Parathyroid adenoma (tissue), 2 donors: ENCODE results near the gene IP6K1.

Experiments
- H2AFZ ChIP-seq: fragments of 300-600 bp; sonication (generic); one replicate; pipeline ENCODE4 v1.7.0; 2017; ENCODE audit warnings: antibody characterized with exemption, mild to moderate bottlenecking
- H3K27ac ChIP-seq: fragments of 300-600 bp; sonication (generic); one replicate; pipeline ENCODE4 v1.7.0; 2017
- H3K27me3 ChIP-seq: fragments of 300-600 bp; sonication (generic); one replicate; pipeline ENCODE4 v1.7.0; 2017; ENCODE audit warnings: low read length; ENCODE audit not compliant: control insufficient read depth, insufficient read depth
- H3K36me3 ChIP-seq: fragments of 300-600 bp; sonication (generic); one replicate; pipeline ENCODE4 v1.7.0; 2017; ENCODE audit warnings: low read length; ENCODE audit not compliant: control insufficient read depth, insufficient read depth
- H3K4me1 ChIP-seq: fragments of 300-600 bp; sonication (generic); one replicate; pipeline ENCODE4 v1.7.0; 2017; ENCODE audit warnings: control low read depth
- H3K4me2 ChIP-seq: fragments of 300-600 bp; sonication (generic); one replicate; pipeline ENCODE4 v1.7.0; 2017; ENCODE audit warnings: low read length
- H3K4me3 ChIP-seq: fragments of 300-600 bp; sonication (generic); one replicate; pipeline ENCODE4 v1.7.0; 2017; ENCODE audit warnings: low read depth, low read length
- H3K79me2 ChIP-seq: fragments of 300-600 bp; sonication (generic); one replicate; pipeline ENCODE4 v1.7.0; 2017; ENCODE audit warnings: control low read depth
- H3K9ac ChIP-seq: fragments of 300-600 bp; sonication (generic); one replicate; pipeline ENCODE4 v1.7.0; 2017; ENCODE audit warnings: mild to moderate bottlenecking
- H3K9me3 ChIP-seq: fragments of 300-600 bp; sonication (generic); one replicate; pipeline ENCODE4 v1.7.0; 2017; ENCODE audit warnings: low read length; ENCODE audit not compliant: control insufficient read depth
- TF ChIP-seq, protein P1 (sequence below): fragments of 300-600 bp; sonication (generic); IDR thresholded peaks from one replicate; pipeline ENCODE4 v1.7.0; 2017; ENCODE audit warnings: antibody characterized with exemption, mild to moderate bottlenecking
- donor health status: primary hyperparathyroidism.

The IP6K1 gene

DNA sequence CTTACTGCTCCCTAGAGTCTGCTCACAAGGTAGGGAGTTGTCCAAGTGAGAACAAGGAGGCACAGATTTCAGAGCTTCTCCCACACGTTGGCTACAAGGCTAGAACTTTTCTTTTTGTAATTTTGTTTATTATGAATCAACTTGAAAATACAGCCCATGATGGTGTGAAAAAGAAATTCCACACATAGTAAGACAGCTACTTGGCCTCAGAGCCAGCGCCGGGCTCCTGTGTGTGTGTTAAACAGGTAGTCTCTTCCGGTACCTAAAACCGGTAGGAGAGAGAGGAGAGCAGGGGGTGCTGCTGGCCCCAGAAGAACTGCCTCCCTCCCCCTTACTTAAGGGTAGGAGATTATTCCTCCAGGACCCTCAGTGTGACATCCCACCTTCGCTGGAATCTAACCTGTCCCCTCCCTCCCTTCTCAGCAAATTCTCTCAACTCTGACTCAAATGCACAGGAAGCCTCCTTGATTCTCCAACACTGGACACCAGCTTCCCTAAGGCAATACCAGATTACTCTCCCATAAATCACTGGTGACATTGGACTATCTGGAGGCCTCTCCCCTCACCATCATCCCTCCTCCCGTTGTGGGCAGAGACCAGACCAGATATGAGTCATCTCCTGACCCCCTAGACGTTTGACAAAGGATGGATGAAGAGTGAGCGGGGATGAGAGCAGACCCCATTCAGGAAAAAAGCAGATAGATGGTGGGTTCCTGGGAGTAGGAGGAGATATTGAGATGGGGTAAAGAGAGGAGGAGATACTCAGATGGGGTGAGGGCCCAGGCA, 4.5 kb upstream of the IP6K1 start:
- peaks cover 5% of the 10 kb centered on the region for H3K4me1 ChIP-seq

DNA sequence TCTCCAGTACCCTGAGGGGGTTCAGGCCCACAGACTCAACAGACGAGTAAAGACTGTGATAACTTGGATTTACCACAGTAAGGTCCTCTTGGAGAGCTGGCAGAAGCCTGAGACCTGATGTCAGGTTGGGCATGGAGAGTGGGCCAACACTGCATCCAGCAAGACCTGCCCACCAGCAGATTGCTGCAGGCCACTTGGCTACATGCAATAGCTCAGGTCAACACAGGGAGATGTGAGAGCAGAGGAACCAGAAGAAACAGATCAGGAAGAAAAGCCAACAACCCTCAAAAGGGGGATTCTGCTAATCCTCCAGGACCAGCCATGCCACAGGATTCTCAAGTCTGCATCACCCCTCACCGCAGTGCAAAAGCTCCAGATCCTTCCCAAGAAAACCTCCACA, 1.7 kb upstream of the IP6K1 start:
- Histone ChIP-seq H3K36me3 (no peaks in the 10 kb centered on the region), H3K4me2 (no peak overlapping the region), H3K79me2 (peaks cover 20% of the 10 kb centered on the region), H3K9ac (no peak overlapping the region), H3K27ac (no peak overlapping the region), H3K27me3 (no peaks in the 10 kb centered on the region), H3K9me3 (no peaks in the 10 kb centered on the region), H2AFZ (no peak overlapping the region), H3K4me3 (no peak overlapping the region), H3K4me1 (peaks cover 12% of the 10 kb centered on the region)
- TF ChIP-seq, protein P1, sequence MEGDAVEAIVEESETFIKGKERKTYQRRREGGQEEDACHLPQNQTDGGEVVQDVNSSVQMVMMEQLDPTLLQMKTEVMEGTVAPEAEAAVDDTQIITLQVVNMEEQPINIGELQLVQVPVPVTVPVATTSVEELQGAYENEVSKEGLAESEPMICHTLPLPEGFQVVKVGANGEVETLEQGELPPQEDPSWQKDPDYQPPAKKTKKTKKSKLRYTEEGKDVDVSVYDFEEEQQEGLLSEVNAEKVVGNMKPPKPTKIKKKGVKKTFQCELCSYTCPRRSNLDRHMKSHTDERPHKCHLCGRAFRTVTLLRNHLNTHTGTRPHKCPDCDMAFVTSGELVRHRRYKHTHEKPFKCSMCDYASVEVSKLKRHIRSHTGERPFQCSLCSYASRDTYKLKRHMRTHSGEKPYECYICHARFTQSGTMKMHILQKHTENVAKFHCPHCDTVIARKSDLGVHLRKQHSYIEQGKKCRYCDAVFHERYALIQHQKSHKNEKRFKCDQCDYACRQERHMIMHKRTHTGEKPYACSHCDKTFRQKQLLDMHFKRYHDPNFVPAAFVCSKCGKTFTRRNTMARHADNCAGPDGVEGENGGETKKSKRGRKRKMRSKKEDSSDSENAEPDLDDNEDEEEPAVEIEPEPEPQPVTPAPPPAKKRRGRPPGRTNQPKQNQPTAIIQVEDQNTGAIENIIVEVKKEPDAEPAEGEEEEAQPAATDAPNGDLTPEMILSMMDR, result no peak

More for the DNA sequence above, 4.5 kb upstream of the IP6K1 start:
- Histone ChIP-seq H3K9me3 (no peaks in the 10 kb centered on the region), H3K4me3 (no peak overlapping the region), H3K27me3 (no peaks in the 10 kb centered on the region), H3K9ac (no peak overlapping the region), H3K27ac (no peak overlapping the region), H2AFZ (no peak overlapping the region), H3K36me3 (no peaks in the 10 kb centered on the region), H3K79me2 (peaks cover 2% of the 10 kb centered on the region), H3K4me2 (no peak overlapping the region)
- TF ChIP-seq, protein P1, result no peak

DNA sequence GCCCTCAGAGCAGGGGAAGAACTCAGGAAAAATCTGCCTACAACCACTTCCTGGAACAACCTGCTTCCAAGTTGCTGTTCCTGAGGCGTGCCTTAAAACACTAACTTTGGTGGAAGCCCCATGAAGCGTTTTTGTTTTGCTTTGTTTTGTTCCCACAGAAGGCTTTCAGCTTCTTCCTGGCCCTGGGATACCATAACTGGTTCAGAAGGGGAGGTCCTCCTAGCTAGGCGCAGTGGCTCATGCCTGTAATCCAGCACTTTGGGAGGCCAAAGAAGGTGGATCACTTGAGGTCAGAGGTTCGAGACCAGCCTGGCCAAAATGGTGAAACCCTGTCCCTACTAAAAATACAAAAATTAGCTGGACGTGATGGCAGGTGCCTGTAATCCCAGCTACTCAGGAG, 1.2 kb upstream of the IP6K1 start:
- H3K9ac ChIP-seq, result no peak overlapping the region
- TF ChIP-seq, protein P1, result no peak

DNA sequence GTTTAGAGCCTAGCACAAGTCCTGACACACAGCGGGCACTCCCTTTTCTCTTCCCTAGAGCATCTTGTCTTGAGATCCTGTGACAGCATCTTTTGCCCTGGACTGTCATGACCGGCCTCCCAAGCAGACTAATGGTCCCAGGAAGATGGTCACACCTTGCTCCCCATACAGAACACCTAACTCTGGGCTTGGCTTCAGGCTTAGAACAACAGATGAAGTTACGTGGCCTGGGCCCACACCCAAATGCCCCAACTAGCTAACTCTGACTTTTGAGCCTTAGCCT, 781 bp upstream of the IP6K1 start:
- Histone ChIP-seq H3K4me1 (peaks cover 12% of the 10 kb centered on the region), H3K79me2 (peaks cover 27% of the 10 kb centered on the region), H3K9ac (no peak overlapping the region), H3K4me2 (peak overlapping the region; percentile 91), H3K4me3 (peak overlapping the region; percentile 98), H3K27ac (peak overlapping the region; percentile 86), H3K27me3 (no peaks in the 10 kb centered on the region), H3K9me3 (no peaks in the 10 kb centered on the region), H2AFZ (peak overlapping the region; percentile 99), H3K36me3 (no peaks in the 10 kb centered on the region)
- TF ChIP-seq, protein P1, result no peak

More for the DNA sequence above, 1.2 kb upstream of the IP6K1 start:
- Histone ChIP-seq H3K79me2 (peaks cover 23% of the 10 kb centered on the region), H3K27me3 (no peaks in the 10 kb centered on the region), H3K9me3 (no peaks in the 10 kb centered on the region), H3K4me3 (no peak overlapping the region), H3K4me2 (peak overlapping the region; percentile 91), H3K27ac (peak overlapping the region; percentile 86), H2AFZ (peak overlapping the region; percentile 99), H3K4me1 (peaks cover 12% of the 10 kb centered on the region), H3K36me3 (no peaks in the 10 kb centered on the region)
